ENCODE results near the gene MAPK8IP3.

MAPK8IP3 gene

DNA sequence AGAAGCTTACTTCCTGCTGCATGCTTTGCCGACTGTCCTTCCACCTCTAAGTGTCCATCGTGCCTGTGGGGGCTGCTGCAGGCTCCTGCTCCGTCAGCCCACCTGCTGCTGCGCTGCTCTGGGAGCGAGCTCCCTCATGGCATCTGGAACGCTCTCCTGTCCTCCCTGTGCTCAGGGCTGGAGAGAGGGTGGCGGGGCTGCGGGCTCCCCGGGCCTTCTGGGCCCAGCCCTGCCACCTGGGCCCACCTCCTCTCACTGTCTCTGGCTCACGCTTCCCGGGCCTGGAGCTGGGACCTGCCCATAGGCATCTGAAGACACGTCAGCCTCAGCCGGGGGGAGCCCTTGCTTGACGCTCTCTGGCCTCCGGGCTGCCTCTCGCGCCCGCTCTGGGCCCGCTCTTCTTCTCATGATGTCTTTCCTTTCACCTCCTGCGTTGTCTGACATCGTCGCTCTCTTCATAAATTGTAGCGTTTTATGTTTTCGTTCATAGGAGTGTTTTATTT is 38.4 kb downstream of the MAPK8IP3 start:
- Histone ChIP-seq H3K4me3 (ENCODE audit: low read depth, low read length) (no peak overlapping the region), H3K9me3 (no peaks in the 10 kb centered on the region), H3K27me3 (no peaks in the 10 kb centered on the region), H3K4me1 (no peaks in the 10 kb centered on the region), H3K36me3 (peaks cover 30% of the 10 kb centered on the region)
- TF ChIP-seq, protein P1, sequence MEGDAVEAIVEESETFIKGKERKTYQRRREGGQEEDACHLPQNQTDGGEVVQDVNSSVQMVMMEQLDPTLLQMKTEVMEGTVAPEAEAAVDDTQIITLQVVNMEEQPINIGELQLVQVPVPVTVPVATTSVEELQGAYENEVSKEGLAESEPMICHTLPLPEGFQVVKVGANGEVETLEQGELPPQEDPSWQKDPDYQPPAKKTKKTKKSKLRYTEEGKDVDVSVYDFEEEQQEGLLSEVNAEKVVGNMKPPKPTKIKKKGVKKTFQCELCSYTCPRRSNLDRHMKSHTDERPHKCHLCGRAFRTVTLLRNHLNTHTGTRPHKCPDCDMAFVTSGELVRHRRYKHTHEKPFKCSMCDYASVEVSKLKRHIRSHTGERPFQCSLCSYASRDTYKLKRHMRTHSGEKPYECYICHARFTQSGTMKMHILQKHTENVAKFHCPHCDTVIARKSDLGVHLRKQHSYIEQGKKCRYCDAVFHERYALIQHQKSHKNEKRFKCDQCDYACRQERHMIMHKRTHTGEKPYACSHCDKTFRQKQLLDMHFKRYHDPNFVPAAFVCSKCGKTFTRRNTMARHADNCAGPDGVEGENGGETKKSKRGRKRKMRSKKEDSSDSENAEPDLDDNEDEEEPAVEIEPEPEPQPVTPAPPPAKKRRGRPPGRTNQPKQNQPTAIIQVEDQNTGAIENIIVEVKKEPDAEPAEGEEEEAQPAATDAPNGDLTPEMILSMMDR (IDR thresholded peaks at IDR 0.05; ENCODE audit: low read depth, low read length) = no peak
- DNase-seq = no peak

DNA sequence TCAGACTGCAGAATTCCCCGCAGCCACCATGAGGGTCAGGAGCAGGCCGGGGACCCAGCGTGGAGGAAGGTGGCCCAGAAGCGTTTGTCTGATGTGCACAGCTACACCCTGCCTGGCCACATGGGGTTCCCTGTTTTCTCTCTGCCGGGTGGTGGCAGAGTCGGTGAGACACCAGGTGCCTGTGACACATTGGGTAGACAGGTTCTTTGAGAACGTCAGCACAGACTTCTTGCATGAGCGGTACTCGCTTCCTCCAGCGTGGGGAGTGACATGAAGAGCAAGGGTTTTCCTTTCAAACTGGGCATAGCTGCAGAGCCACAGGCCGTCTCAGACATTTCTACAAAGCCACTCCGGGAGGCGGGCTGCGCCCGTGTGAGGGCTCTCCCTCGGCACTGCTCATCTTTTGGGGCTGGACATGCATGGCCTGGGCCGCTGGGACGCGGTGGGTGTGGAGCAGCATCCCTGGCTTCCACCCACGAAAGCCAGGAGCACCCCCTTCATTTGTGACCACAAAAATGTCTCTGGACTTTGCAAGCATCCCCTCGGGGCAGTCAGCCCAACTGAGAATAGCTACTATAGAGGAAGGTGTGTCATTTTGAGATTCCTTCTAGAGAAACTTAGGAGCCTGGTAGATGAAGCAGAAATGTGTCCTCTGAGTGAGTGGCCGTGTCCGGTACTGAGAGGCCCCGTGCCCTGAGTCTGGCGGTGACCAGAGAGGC is 39.3 kb downstream of the MAPK8IP3 start:
- peaks cover 34% of the 10 kb centered on the region for H3K36me3 ChIP-seq
- no peaks in the 10 kb centered on the region for H3K4me1 ChIP-seq
- no peaks in the 10 kb centered on the region for H3K9me3 ChIP-seq
- no peak overlapping the region for H3K4me3 ChIP-seq (ENCODE audit: low read depth, low read length)
- no peaks in the 10 kb centered on the region for H3K27me3 ChIP-seq
- DNase-seq = no peak
- TF ChIP-seq, protein P1 (IDR thresholded peaks at IDR 0.05; ENCODE audit: low read depth, low read length) = no peak

DNA sequence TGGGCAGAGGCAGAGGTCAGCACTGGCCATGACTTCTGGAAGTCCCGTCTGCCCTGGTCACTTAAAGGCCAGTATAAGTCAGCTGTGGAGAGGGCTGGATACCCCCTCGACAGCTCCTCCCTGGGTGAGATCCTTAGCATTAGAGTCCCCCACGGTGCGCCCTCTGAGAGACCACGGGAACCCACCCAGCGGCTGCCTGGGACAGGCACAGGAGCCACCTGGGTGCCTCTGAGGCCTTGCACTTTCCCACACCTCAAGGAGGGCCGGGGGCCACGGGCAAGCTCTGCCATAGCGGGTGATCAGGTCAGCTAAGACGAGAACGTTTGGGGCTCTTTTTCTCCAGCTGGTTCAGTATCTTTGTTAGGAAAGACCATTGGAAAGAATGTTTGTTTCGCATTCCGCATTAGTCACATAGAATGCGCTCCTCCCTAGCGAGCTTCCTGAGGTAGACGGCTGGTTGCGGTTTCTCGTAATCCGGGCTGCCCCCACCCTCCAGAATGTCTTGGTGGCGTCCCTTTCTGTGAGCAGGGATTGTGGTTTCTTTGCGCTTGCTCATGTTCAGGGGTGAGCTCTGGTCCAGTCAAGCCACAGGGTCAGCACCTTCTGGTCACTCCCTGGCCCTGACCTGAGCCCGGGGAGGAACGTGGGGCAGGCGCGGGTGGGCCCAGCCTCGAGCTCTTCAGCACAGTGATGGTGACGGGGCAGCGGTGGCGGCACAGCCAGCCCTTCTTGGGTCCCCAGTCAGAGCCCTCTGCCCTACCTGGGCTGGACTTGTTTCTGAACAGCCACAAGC is 40.1 kb downstream of the MAPK8IP3 start:
- Histone ChIP-seq H3K36me3 (peaks cover 29% of the 10 kb centered on the region), H3K4me1 (no peaks in the 10 kb centered on the region), H3K4me3 (ENCODE audit: low read depth, low read length) (no peak overlapping the region), H3K9me3 (no peaks in the 10 kb centered on the region), H3K27me3 (no peaks in the 10 kb centered on the region)
- DNase-seq = no peak
- TF ChIP-seq, protein P1 (IDR thresholded peaks at IDR 0.05; ENCODE audit: low read depth, low read length) = no peak

DNA sequence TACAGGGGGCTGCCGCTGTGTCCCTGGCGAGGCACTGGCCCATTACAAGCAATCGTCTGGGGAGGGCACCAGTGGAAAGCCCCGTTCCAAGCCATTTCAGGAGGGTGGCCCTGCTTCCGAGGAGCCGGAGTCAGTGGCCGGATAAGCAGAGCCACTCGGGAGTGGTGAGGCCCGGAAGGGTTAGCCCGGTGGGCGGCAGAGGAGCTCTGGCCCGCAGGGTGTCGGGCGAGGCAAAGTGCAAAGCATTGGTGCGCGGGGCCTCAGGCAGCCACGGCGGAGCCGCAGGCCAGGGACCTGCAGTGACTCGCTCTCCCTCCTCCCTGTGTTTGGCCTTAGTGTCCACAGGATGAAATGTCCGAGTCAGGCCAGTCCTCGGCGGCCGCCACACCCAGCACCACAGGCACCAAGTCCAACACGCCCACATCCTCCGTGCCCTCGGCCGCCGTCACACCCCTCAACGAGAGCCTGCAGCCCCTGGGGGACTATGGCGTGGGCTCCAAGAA is 40.7 kb downstream of the MAPK8IP3 start:
- Histone ChIP-seq H3K4me1 (no peaks in the 10 kb centered on the region), H3K4me3 (ENCODE audit: low read depth, low read length) (no peak overlapping the region), H3K27me3 (no peaks in the 10 kb centered on the region), H3K36me3 (peaks cover 31% of the 10 kb centered on the region), H3K9me3 (no peaks in the 10 kb centered on the region)
- TF ChIP-seq, protein P1 (IDR thresholded peaks at IDR 0.05; ENCODE audit: low read depth, low read length) = no peak
- DNase-seq = no peak

DNA sequence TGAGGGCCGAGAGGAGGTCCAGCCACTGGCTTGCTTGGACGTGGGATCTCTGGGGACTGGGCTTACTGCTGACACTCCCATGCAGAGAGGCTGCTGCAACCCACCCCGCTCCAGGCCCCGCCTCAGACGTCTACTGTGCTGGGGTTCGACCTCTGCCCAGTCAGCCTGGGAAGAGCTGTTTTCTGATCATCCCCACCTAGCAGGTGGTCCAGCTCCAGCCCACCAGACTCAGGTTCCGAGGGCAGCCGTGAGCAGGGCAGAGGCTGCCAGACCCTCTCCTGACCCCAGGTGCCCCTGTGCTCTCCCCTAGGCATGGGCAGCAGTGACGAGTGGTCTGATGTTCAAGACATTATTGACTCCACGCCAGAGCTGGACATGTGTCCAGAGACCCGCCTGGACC is 41.9 kb downstream of the MAPK8IP3 start:
- no peak for DNase-seq
- Histone ChIP-seq H3K4me3 (ENCODE audit: low read depth, low read length) (no peak overlapping the region), H3K4me1 (no peaks in the 10 kb centered on the region), H3K9me3 (no peaks in the 10 kb centered on the region), H3K36me3 (peaks cover 41% of the 10 kb centered on the region), H3K27me3 (no peaks in the 10 kb centered on the region)
- TF ChIP-seq, protein P1 (IDR thresholded peaks at IDR 0.05; ENCODE audit: low read depth, low read length) = no peak
